Measurements from ENCODE around the gene COMMD4.
A peak's percentile ranks its signal among the peaks of the same experiment; 100 is the strongest.

Gene COMMD4

DNA sequence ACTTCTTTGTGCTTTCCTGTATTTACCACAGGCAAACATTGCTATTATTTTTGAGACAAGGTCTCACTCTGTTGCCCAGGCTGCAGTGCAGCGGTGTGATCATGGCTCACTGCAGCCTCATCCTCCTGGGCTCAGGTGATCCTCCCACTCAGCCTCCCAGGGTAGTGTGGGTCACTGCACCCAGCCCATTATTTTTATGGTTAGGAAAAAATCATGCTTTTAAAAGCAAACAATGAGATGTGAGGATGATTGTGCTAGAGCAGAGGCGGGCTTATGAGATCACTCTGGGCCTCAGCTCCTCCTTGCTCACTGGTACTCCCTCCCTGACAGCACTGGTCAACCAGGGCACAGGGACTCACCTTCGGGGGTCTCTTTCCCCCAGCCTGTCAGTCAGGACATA is 30.3 kb downstream of the COMMD4 start:
- WGBS, result 100% methylated on average over 3 of the region's 3 CpGs
- H3K9me3 ChIP-seq (ENCODE audit: control insufficient read depth, low read length), result no peaks in the 10 kb centered on the region

DNA sequence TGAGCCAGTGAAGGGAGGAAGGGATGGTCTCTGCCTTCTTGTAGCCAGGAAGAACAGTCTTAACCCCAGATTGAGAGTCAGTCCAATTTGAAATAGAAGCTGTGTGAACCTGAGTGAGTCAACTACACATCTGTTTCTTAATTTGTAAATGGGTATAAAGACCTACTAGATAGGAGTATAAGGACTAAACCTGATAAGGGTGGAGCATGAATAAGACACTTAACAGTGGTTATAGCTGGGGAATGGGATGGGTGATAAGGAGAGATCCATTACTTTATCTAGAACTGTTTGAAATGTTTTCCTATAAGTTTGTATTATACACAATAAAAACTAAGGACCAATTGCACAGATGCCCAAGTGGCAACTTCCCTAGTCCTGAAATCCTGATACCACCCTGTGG is 31.1 kb downstream of the COMMD4 start:
- Histone ChIP-seq H2BK12ac (ENCODE audit: low read length in 2 of 2) (no peak overlapping the region), H3K9me3 (ENCODE audit: control insufficient read depth, low read length) (no peaks in the 10 kb centered on the region), H2AK5ac (ENCODE audit: low read length, severe bottlenecking) (no peak overlapping the region), H4K8ac (ENCODE audit: low read length) (no peak overlapping the region), H3K79me1 (replicated peaks; ENCODE audit: low read length, poor library complexity, severe bottlenecking) (peaks cover 44% of the 10 kb centered on the region), H3K18ac (ENCODE audit: low read depth in 1 of 2, low read length in 2 of 2) (no peak overlapping the region), H2BK15ac (ENCODE audit: low read depth, poor library complexity, severe bottlenecking) (no peak overlapping the region), H3K4ac (ENCODE audit: low read depth in 1 of 2, low read length in 2 of 2) (no peak overlapping the region), H4K91ac (ENCODE audit: low read length) (no peak overlapping the region), H2AFZ (ENCODE audit: low read depth, low read length) (no peak overlapping the region), H3K23ac (ENCODE audit: low read length in 2 of 2) (no peak overlapping the region), H3K36me3 (ENCODE audit: control insufficient read depth in 1 of 2, insufficient read depth in 2 of 2, low read depth in 1 of 2, low read length in 2 of 2) (peaks cover 54 to 65% of the 10 kb centered on the region in 2 experiments), H3K4me1 (ENCODE audit: control insufficient read depth, insufficient read depth, low read depth, low read length) (peaks cover 19% of the 10 kb centered on the region), H3K4me2 (ENCODE audit: low read length, poor library complexity, severe bottlenecking) (no peak overlapping the region), H2BK120ac (ENCODE audit: low read depth, low read length) (no peak overlapping the region), H3K14ac (ENCODE audit: low read length in 2 of 2) (no peak overlapping the region), H3K27ac (ENCODE audit: low read length, poor library complexity, severe bottlenecking) (no peak overlapping the region), H2BK5ac (ENCODE audit: low read depth, low read length, poor library complexity, severe bottlenecking) (no peak overlapping the region), H3K4me3 (ENCODE audit: insufficient read depth in 1 of 2, low read depth in 1 of 2, low read length in 2 of 2) (peak overlapping the region in 1 of 2 experiments; percentile 78), H3K9ac (ENCODE audit: low read length) (peak overlapping the region; percentile 92), H3K27me3 (ENCODE audit: control insufficient read depth in 1 of 2, insufficient read depth in 1 of 2, low read length in 2 of 2) (no peaks in the 10 kb centered on the region)
- no peak for DNase-seq

More for the DNA sequence above, 30.3 kb downstream of the COMMD4 start:
- Histone ChIP-seq H3K18ac (ENCODE audit: low read depth in 1 of 2, low read length in 2 of 2) (no peak overlapping the region), H4K91ac (ENCODE audit: low read length) (no peak overlapping the region), H2BK15ac (ENCODE audit: low read depth, poor library complexity, severe bottlenecking) (no peak overlapping the region), H3K4ac (ENCODE audit: low read depth in 1 of 2, low read length in 2 of 2) (no peak overlapping the region), H2AK5ac (ENCODE audit: low read length, severe bottlenecking) (no peak overlapping the region), H3K27ac (ENCODE audit: low read length, poor library complexity, severe bottlenecking) (no peak overlapping the region), H3K23ac (ENCODE audit: low read length in 2 of 2) (no peak overlapping the region), H3K4me3 (ENCODE audit: insufficient read depth in 1 of 2, low read depth in 1 of 2, low read length in 2 of 2) (no peak overlapping the region), H3K27me3 (ENCODE audit: control insufficient read depth in 1 of 2, insufficient read depth in 1 of 2, low read length in 2 of 2) (no peaks in the 10 kb centered on the region), H4K8ac (ENCODE audit: low read length) (no peak overlapping the region), H3K14ac (ENCODE audit: low read length in 2 of 2) (no peak overlapping the region), H2BK120ac (ENCODE audit: low read depth, low read length) (no peak overlapping the region), H3K36me3 (ENCODE audit: control insufficient read depth in 1 of 2, insufficient read depth in 2 of 2, low read depth in 1 of 2, low read length in 2 of 2) (peaks cover 54 to 65% of the 10 kb centered on the region in 2 experiments), H2BK12ac (ENCODE audit: low read length in 2 of 2) (no peak overlapping the region), H3K9ac (ENCODE audit: low read length) (no peak overlapping the region), H2AFZ (ENCODE audit: low read depth, low read length) (no peak overlapping the region), H3K4me1 (ENCODE audit: control insufficient read depth, insufficient read depth, low read depth, low read length) (peaks cover 16% of the 10 kb centered on the region), H3K79me1 (replicated peaks; ENCODE audit: low read length, poor library complexity, severe bottlenecking) (peaks cover 40% of the 10 kb centered on the region), H3K4me2 (ENCODE audit: low read length, poor library complexity, severe bottlenecking) (no peak overlapping the region), H2BK5ac (ENCODE audit: low read depth, low read length, poor library complexity, severe bottlenecking) (no peak overlapping the region)
- no peak for DNase-seq

DNA sequence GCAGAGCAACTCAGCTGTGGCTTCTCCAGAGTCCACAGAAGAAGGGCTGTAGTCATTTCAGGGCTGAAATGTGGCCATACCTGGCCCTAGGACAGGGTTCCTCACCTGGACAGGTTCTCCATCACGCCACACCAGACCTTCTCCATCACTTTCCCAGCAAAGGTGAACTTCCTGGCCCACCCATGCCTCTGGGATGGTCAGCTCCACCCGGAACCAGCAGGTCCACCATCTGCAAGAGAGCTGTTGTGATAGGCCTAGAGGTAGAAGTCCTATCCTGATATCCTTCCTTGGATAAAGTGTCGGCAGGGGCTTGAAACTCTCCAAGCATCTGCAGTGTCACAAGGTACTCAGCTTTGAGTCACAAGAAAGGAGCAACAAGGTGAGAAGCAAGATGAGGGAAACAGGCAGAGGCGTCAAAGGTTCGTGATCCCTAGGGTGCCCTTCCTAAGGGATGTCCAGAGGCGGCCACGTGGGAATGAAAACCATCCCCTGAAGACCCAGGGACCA is 31.6 kb downstream of the COMMD4 start:
- peaks cover 46% of the 10 kb centered on the region for H3K79me1 ChIP-seq (replicated peaks; ENCODE audit: low read length, poor library complexity, severe bottlenecking)
- WGBS, result 48% methylated on average over 7 of the region's 7 CpGs
- no peak overlapping the region for H3K27ac ChIP-seq (ENCODE audit: low read length, poor library complexity, severe bottlenecking)

DNA sequence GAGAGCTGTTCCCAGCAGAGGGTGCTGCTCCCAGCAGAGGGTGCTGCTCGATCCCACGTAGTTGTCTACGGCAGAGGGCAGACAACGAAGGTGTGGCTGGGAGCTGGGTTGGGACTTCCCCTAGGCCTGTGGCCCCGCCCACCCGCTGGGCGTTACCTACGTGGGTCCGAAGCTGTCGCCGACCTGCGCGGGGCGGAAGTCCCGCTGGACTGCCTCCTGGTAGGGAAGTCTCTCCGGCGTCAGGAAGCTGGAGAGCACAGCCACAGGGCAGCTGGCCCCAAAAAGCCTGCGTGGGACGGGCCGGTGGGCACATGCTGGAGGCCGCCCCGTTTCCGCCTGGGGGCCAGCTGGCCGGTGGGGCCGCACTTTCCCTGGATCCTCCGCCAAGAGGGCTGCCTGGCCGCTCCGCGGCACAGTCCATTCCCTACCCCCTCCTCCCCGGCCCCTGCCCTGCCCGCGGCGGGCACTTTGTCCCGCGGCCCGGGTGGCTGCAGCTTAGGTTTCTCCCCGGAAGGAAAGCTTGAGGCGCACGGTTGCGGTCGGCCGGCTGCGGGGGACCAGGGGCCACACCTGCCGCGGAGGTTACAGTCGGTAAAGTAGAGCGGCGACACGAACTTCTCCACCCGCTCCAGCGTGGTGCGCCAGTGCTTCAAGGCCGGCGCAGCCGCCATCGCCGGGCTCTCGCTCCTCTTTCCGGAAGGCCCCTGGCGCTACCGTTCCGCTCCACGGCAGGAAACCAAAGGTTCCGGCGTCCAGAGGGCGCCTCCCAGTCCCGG is 32.2 kb downstream of the COMMD4 start, which contains the start of gene MAN2C1:
Gene MAN2C1 (minus strand): TSS at position 695 of the 776 bp plus-strand sequence. CDS start 24 bp downstream, at position 671.
- Histone ChIP-seq H4K91ac (ENCODE audit: low read length) (peak within 1 kb of the TSS; percentile 90), H3K9ac (ENCODE audit: low read length) (peak within 1 kb of the TSS; percentile 92), H2AK5ac (ENCODE audit: low read length, severe bottlenecking) (peak within 1 kb of the TSS; percentile 31), H3K9me3 (ENCODE audit: control insufficient read depth, low read length) (no peaks in the 10 kb centered on the region), H3K4me3 (ENCODE audit: insufficient read depth in 1 of 2, low read depth in 1 of 2, low read length in 2 of 2) (peak within 1 kb of the TSS; percentile 78 to 89), H2BK120ac (ENCODE audit: low read depth, low read length) (peak within 1 kb of the TSS; percentile 86), H3K23ac (ENCODE audit: low read length in 2 of 2) (peak within 1 kb of the TSS in 1 of 2 experiments; percentile 77), H2AFZ (ENCODE audit: low read depth, low read length) (peak within 1 kb of the TSS; percentile 64), H3K27ac (ENCODE audit: low read length, poor library complexity, severe bottlenecking) (peak within 1 kb of the TSS; percentile 90), H3K4ac (ENCODE audit: low read depth in 1 of 2, low read length in 2 of 2) (peak within 1 kb of the TSS; percentile 94 to 98), H2BK12ac (ENCODE audit: low read length in 2 of 2) (no peak within 1 kb of the TSS), H3K79me1 (replicated peaks; ENCODE audit: low read length, poor library complexity, severe bottlenecking) (peaks cover 46% of the 10 kb centered on the region), H3K14ac (ENCODE audit: low read length in 2 of 2) (peak within 1 kb of the TSS; percentile 76 to 87), H2BK15ac (ENCODE audit: low read depth, poor library complexity, severe bottlenecking) (peak within 1 kb of the TSS; percentile 60), H3K36me3 (ENCODE audit: control insufficient read depth in 1 of 2, insufficient read depth in 2 of 2, low read depth in 1 of 2, low read length in 2 of 2) (peaks cover 47 to 63% of the 10 kb centered on the region in 2 experiments), H3K4me1 (ENCODE audit: control insufficient read depth, insufficient read depth, low read depth, low read length) (peaks cover 21% of the 10 kb centered on the region), H2BK5ac (ENCODE audit: low read depth, low read length, poor library complexity, severe bottlenecking) (peak within 1 kb of the TSS; percentile 88), H3K4me2 (ENCODE audit: low read length, poor library complexity, severe bottlenecking) (peak within 1 kb of the TSS; percentile 95), H4K8ac (ENCODE audit: low read length) (peak within 1 kb of the TSS; percentile 98), H3K18ac (ENCODE audit: low read depth in 1 of 2, low read length in 2 of 2) (peak within 1 kb of the TSS; percentile 79 to 98), H3K27me3 (ENCODE audit: control insufficient read depth in 1 of 2, insufficient read depth in 1 of 2, low read length in 2 of 2) (no peaks in the 10 kb centered on the region)
- under 1% methylated on average over 60 of the region's 67 CpGs for WGBS
- DNase-seq, result peak; percentile 96

More for the DNA sequence above, 31.6 kb downstream of the COMMD4 start:
- Histone ChIP-seq H3K23ac (ENCODE audit: low read length in 2 of 2) (no peak overlapping the region), H4K91ac (ENCODE audit: low read length) (no peak overlapping the region), H3K9ac (ENCODE audit: low read length) (peak overlapping the region; percentile 92), H2BK120ac (ENCODE audit: low read depth, low read length) (no peak overlapping the region), H3K4me2 (ENCODE audit: low read length, poor library complexity, severe bottlenecking) (peak overlapping the region; percentile 55), H4K8ac (ENCODE audit: low read length) (no peak overlapping the region), H2BK12ac (ENCODE audit: low read length in 2 of 2) (no peak overlapping the region), H3K4me3 (ENCODE audit: insufficient read depth in 1 of 2, low read depth in 1 of 2, low read length in 2 of 2) (peak overlapping the region in 1 of 2 experiments; percentile 78), H2BK15ac (ENCODE audit: low read depth, poor library complexity, severe bottlenecking) (no peak overlapping the region), H3K4ac (ENCODE audit: low read depth in 1 of 2, low read length in 2 of 2) (no peak overlapping the region), H3K27me3 (ENCODE audit: control insufficient read depth in 1 of 2, insufficient read depth in 1 of 2, low read length in 2 of 2) (no peaks in the 10 kb centered on the region), H2AK5ac (ENCODE audit: low read length, severe bottlenecking) (peak overlapping the region; percentile 31), H2AFZ (ENCODE audit: low read depth, low read length) (no peak overlapping the region), H3K18ac (ENCODE audit: low read depth in 1 of 2, low read length in 2 of 2) (no peak overlapping the region), H3K9me3 (ENCODE audit: control insufficient read depth, low read length) (no peaks in the 10 kb centered on the region), H3K36me3 (ENCODE audit: control insufficient read depth in 1 of 2, insufficient read depth in 2 of 2, low read depth in 1 of 2, low read length in 2 of 2) (peaks cover 49 to 65% of the 10 kb centered on the region in 2 experiments), H2BK5ac (ENCODE audit: low read depth, low read length, poor library complexity, severe bottlenecking) (no peak overlapping the region), H3K4me1 (ENCODE audit: control insufficient read depth, insufficient read depth, low read depth, low read length) (peaks cover 20% of the 10 kb centered on the region), H3K14ac (ENCODE audit: low read length in 2 of 2) (no peak overlapping the region)
- no peak for DNase-seq

Measured in mesenchymal stem cell (in vitro differentiated cells and primary cell).